Muscle layer of colon (tissue), 2 donors: ENCODE results near the gene ANKRD34C.
A peak's percentile ranks its signal among the peaks of the same experiment; 100 is the strongest.

Experiments
- H3K27ac ChIP-seq: one replicate; pipeline ENCODE4 v1.7.0; 2013; ENCODE audit warnings: low read depth, mild to moderate bottlenecking, low read length, moderate library complexity
- H3K27me3 ChIP-seq, 2 donors: one replicate each; pipeline ENCODE4 v1.7.0; 2013; ENCODE audit warnings: low read length in 2 of 2, mild to moderate bottlenecking in 2 of 2; ENCODE audit not compliant: insufficient read depth in 2 of 2, control insufficient read depth in 1 of 2
- H3K36me3 ChIP-seq: one replicate; pipeline ENCODE4 v1.7.0; 2013; ENCODE audit warnings: mild to moderate bottlenecking, low read length; ENCODE audit not compliant: insufficient read depth
- H3K4me1 ChIP-seq: one replicate; pipeline ENCODE4 v1.7.0; 2013; ENCODE audit warnings: mild to moderate bottlenecking, low read length; ENCODE audit not compliant: insufficient read depth
- H3K4me3 ChIP-seq, 2 donors: one replicate each; pipeline ENCODE4 v1.7.0; 2013; ENCODE audit warnings: low read length in 2 of 2, low read depth in 1 of 2, mild to moderate bottlenecking in 1 of 2, moderate library complexity in 1 of 2
- H3K9ac ChIP-seq: one replicate; pipeline ENCODE4 v1.7.0; 2013; ENCODE audit warnings: low read length
- H3K9me3 ChIP-seq: one replicate; pipeline ENCODE4 v1.7.0; 2013; ENCODE audit warnings: mild to moderate bottlenecking, low read length
- donor health status: abdominal sarcoma.
- donor health status: Adenocarcinoma of cecum.

Gene ANKRD34C

GRCh38 chr15:79290642-79291275, 8.2 kb downstream of the ANKRD34C start:
- no peak overlapping the region for H3K27ac ChIP-seq
- no peaks in the 10 kb centered on the region for H3K9me3 ChIP-seq
- no peaks in the 10 kb centered on the region for H3K4me1 ChIP-seq
- no peaks in the 10 kb centered on the region for H3K36me3 ChIP-seq
- no peaks in the 10 kb centered on the region for H3K27me3 ChIP-seq
- H3K9ac ChIP-seq = no peak overlapping the region
- H3K4me3 ChIP-seq = no peak overlapping the region

- no peaks in the 10 kb centered on the region for H3K27me3 ChIP-seq
- no peaks in the 10 kb centered on the region for H3K36me3 ChIP-seq
- no peak overlapping the region for H3K9ac ChIP-seq
- no peaks in the 10 kb centered on the region for H3K4me1 ChIP-seq
- H3K27ac ChIP-seq = no peak overlapping the region
- H3K9me3 ChIP-seq = no peaks in the 10 kb centered on the region
- no peak overlapping the region for H3K4me3 ChIP-seq
Measured at GRCh38 chr15:79292011-79292410, 9.5 kb downstream of the ANKRD34C start.

GRCh38 chr15:79294075-79294474, 11.6 kb downstream of the ANKRD34C start:
- Histone ChIP-seq H3K9ac (no peak overlapping the region), H3K36me3 (no peaks in the 10 kb centered on the region), H3K9me3 (no peaks in the 10 kb centered on the region), H3K4me3 (no peak overlapping the region), H3K27me3 (no peaks in the 10 kb centered on the region), H3K27ac (no peak overlapping the region), H3K4me1 (no peaks in the 10 kb centered on the region)

- no peaks in the 10 kb centered on the region for H3K27me3 ChIP-seq
- H3K4me1 ChIP-seq = no peaks in the 10 kb centered on the region
- H3K36me3 ChIP-seq = no peaks in the 10 kb centered on the region
- H3K9me3 ChIP-seq = no peaks in the 10 kb centered on the region
- no peak overlapping the region for H3K27ac ChIP-seq
- H3K4me3 ChIP-seq = no peak overlapping the region
- no peak overlapping the region for H3K9ac ChIP-seq
Measured at GRCh38 chr15:79296583-79296982, 14.1 kb downstream of the ANKRD34C start.

GRCh38 chr15:79299126-79299840, 16.8 kb downstream of the ANKRD34C start:
- Histone ChIP-seq H3K9ac (no peak overlapping the region), H3K9me3 (no peaks in the 10 kb centered on the region), H3K27ac (no peak overlapping the region), H3K27me3 (no peaks in the 10 kb centered on the region), H3K4me1 (no peaks in the 10 kb centered on the region), H3K36me3 (no peaks in the 10 kb centered on the region), H3K4me3 (no peak overlapping the region)

- Histone ChIP-seq H3K9me3 (no peaks in the 10 kb centered on the region), H3K4me3 (no peak overlapping the region), H3K36me3 (no peaks in the 10 kb centered on the region), H3K27ac (no peak overlapping the region), H3K27me3 (peaks cover 0 to 5% of the 10 kb centered on the region in 2 donors), H3K9ac (no peak overlapping the region), H3K4me1 (no peaks in the 10 kb centered on the region)
Measured at GRCh38 chr15:79299841-79300235, 17.3 kb downstream of the ANKRD34C start.

- Histone ChIP-seq H3K4me1 (peaks cover 8% of the 10 kb centered on the region), H3K27ac (no peak overlapping the region), H3K4me3 (no peak overlapping the region), H3K36me3 (no peaks in the 10 kb centered on the region), H3K27me3 (peaks cover 0 to 5% of the 10 kb centered on the region in 2 donors), H3K9ac (no peak overlapping the region), H3K9me3 (no peaks in the 10 kb centered on the region)
Measured at GRCh38 chr15:79307251-79307650, 24.7 kb downstream of the ANKRD34C start.

- Histone ChIP-seq H3K36me3 (peaks cover 5% of the 10 kb centered on the region), H3K4me1 (peaks cover 11% of the 10 kb centered on the region), H3K9ac (no peak overlapping the region), H3K9me3 (no peaks in the 10 kb centered on the region), H3K27ac (no peak overlapping the region), H3K27me3 (peaks cover 0 to 5% of the 10 kb centered on the region in 2 donors), H3K4me3 (no peak overlapping the region)
Measured at GRCh38 chr15:79308874-79309273, 26.4 kb downstream of the ANKRD34C start.

- Histone ChIP-seq H3K9ac (no peak overlapping the region), H3K4me3 (peak overlapping the region; percentile 16 to 36), H3K9me3 (no peaks in the 10 kb centered on the region), H3K4me1 (peaks cover 11% of the 10 kb centered on the region), H3K27me3 (no peaks in the 10 kb centered on the region), H3K27ac (no peak overlapping the region), H3K36me3 (peaks cover 19% of the 10 kb centered on the region)
Measured at GRCh38 chr15:79310612-79310984, 28.1 kb downstream of the ANKRD34C start.

- Histone ChIP-seq H3K9ac (peak within 1 kb of the TSS; percentile 17), H3K4me3 (peak within 1 kb of the TSS; percentile 82 to 94), H3K36me3 (peaks cover 26% of the 10 kb centered on the region), H3K4me1 (peaks cover 11% of the 10 kb centered on the region), H3K27me3 (no peaks in the 10 kb centered on the region), H3K9me3 (no peaks in the 10 kb centered on the region), H3K27ac (peak within 1 kb of the TSS; percentile 19)
Measured at GRCh38 chr15:79310985-79311900, 28.7 kb downstream of the ANKRD34C start, which contains the start of gene TMED3. Gene TMED3, plus strand, starts transcription at chr15:79311112. Its CDS starts 138 bp downstream, at chr15:79311250.

- Histone ChIP-seq H3K27ac (no peak overlapping the region), H3K9ac (no peak overlapping the region), H3K27me3 (no peaks in the 10 kb centered on the region), H3K9me3 (no peaks in the 10 kb centered on the region), H3K4me3 (peak overlapping the region; percentile 82 to 94), H3K4me1 (peaks cover 11% of the 10 kb centered on the region), H3K36me3 (peaks cover 32% of the 10 kb centered on the region)
Measured at GRCh38 chr15:79311901-79312553, 29.5 kb downstream of the ANKRD34C start.
